ENCODE measurements around the gene FGFR4.

DNA sequence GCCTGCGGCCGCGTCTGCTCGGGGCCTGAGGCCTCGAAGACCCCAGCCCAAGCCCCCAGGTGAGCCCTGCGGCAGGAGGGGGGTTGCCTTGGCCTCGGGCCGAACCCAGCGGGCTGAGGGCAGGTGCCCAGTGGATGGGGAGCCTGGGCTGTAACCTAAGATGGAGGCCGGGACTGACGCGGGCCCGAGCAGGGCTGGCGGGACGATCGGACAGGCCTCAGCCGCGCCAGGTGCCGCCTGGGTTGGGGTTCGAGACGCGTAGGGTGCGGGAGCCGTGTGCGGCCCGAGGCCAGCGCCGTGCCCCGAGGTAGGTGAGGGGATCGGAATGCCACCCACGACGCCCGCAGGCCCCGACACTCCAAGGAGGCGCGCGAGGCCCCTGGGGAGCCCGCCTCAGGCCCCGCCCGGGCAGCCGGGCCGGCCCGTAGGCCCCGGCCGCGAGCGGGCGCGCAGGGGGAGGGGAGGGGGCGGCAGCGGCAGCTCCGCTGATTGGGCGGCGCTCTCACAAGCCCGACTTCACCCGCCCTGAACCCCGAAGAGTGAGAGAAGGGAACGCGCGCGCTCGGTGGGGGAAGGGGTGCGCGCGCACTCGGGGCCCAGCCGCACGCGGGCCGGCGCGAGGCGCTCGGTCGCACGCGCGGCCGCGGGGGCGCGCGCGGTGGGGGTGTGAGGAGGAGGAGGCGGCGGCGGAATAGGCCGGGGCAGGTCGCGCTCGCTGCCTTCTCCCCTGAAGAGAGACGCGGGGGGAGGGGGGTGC is 46.6 kb downstream of the FGFR4 start, which contains the start of gene NSD1:
- TF ChIP-seq, protein P1, sequence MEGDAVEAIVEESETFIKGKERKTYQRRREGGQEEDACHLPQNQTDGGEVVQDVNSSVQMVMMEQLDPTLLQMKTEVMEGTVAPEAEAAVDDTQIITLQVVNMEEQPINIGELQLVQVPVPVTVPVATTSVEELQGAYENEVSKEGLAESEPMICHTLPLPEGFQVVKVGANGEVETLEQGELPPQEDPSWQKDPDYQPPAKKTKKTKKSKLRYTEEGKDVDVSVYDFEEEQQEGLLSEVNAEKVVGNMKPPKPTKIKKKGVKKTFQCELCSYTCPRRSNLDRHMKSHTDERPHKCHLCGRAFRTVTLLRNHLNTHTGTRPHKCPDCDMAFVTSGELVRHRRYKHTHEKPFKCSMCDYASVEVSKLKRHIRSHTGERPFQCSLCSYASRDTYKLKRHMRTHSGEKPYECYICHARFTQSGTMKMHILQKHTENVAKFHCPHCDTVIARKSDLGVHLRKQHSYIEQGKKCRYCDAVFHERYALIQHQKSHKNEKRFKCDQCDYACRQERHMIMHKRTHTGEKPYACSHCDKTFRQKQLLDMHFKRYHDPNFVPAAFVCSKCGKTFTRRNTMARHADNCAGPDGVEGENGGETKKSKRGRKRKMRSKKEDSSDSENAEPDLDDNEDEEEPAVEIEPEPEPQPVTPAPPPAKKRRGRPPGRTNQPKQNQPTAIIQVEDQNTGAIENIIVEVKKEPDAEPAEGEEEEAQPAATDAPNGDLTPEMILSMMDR (IDR thresholded peaks at IDR 0.05): peak in 1 of 3 experiments; percentile 3
- TF ChIP-seq POLR2A (IDR thresholded peaks at IDR 0.05): peak; percentile 45

All from testis (tissue), 2 donors.